ENCODE results near the gene ZNF580. TPM values are rescaled to one million over a fixed set of nuclear protein-coding genes. Genes with fewer than 3 reads are reported as not detected.
A peak's percentile ranks its signal among the peaks of the same experiment; 100 is the strongest.

The ZNF580 gene
- total RNA-seq, 2 donors from 2014 or later = 49.7 to 70.5 TPM

GRCh38 chr19:55673465-55673864 lies 32.7 kb downstream of the ZNF580 start:
- H3K27me3 ChIP-seq (replicated peaks; ENCODE audit: insufficient read depth) = no peaks in the 10 kb centered on the region
- H3K4me3 ChIP-seq = no peak overlapping the region
- TF ChIP-seq POLR2A (IDR thresholded peaks at IDR 0.05) = no peak
- TF ChIP-seq POLR2AphosphoS5 (IDR thresholded peaks at IDR 0.05) = no peak
- TF ChIP-seq CTCF (IDR thresholded peaks at IDR 0.05) = no peak
- DNase-seq (ENCODE audit: low spot score) = no peak
- intact Hi-C loops (cut with DNase I) = no loop called here
- no peak overlapping the region for H3K27ac ChIP-seq
- H3K36me3 ChIP-seq = peaks cover 16 to 21% of the 10 kb centered on the region in 2 donors
- H3K9me3 ChIP-seq = no peaks in the 10 kb centered on the region
- WGBS = 85% methylated on average over 9 of the region's 9 CpGs
- H3K4me1 ChIP-seq (replicated peaks) = peaks cover 10% of the 10 kb centered on the region

DNA sequence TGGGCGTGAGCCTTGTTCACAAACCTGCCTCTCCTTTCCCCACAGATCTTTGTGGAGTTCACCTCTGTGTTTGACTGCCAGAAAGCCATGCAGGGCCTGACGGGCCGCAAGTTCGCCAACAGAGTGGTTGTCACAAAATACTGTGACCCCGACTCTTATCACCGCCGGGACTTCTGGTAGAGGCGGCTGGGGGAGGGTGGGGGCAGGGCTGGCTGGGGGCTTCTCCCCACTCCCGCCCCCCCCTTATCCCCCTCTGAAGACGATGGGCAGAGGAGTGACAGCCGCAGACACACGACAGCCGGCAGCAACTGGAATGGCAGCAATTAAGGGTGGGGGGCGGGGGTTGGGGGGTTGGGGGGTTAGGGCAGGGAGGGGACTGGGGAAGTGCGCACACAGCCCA lies 33.1 kb downstream of the ZNF580 start:
- Histone ChIP-seq H3K4me3 (no peak overlapping the region), H3K27ac (no peak overlapping the region), H3K4me1 (replicated peaks) (peaks cover 10% of the 10 kb centered on the region), H3K9me3 (no peaks in the 10 kb centered on the region), H3K27me3 (replicated peaks; ENCODE audit: insufficient read depth) (no peaks in the 10 kb centered on the region), H3K36me3 (peaks cover 16 to 21% of the 10 kb centered on the region in 2 donors)
- DNase-seq (ENCODE audit: low spot score) = no peak
- WGBS = 71% methylated on average over 14 of the region's 15 CpGs
- intact Hi-C loops (cut with DNase I) = no loop called here
- TF ChIP-seq POLR2AphosphoS5 (IDR thresholded peaks at IDR 0.05) = no peak
- TF ChIP-seq POLR2A (IDR thresholded peaks at IDR 0.05) = no peak
- TF ChIP-seq CTCF (IDR thresholded peaks at IDR 0.05) = no peak

GRCh38 chr19:55674459-55674840 lies 33.6 kb downstream of the ZNF580 start:
- Histone ChIP-seq H3K27ac (peak overlapping the region; percentile 85 to 96), H3K9me3 (no peaks in the 10 kb centered on the region), H3K27me3 (replicated peaks; ENCODE audit: insufficient read depth) (no peaks in the 10 kb centered on the region), H3K4me3 (peak overlapping the region; percentile 94 to 99), H3K4me1 (replicated peaks) (peaks cover 10% of the 10 kb centered on the region), H3K36me3 (peaks cover 15 to 17% of the 10 kb centered on the region in 2 donors)
- intact Hi-C loops (cut with DNase I) = no loop called here
- TF ChIP-seq POLR2A (IDR thresholded peaks at IDR 0.05) = no peak
- TF ChIP-seq POLR2AphosphoS5 (IDR thresholded peaks at IDR 0.05) = no peak
- no peak for TF ChIP-seq CTCF (IDR thresholded peaks at IDR 0.05)
- no peak for DNase-seq (ENCODE audit: low spot score)
- WGBS = 21% methylated on average over 17 of the region's 17 CpGs

- WGBS = under 1% methylated on average over 78 of the region's 101 CpGs
- Histone ChIP-seq H3K4me3 (peak within 1 kb of the TSS; percentile 94 to 99), H3K36me3 (peaks cover 11 to 14% of the 10 kb centered on the region in 2 donors), H3K27ac (peak within 1 kb of the TSS; percentile 85 to 96), H3K4me1 (replicated peaks) (peaks cover 10% of the 10 kb centered on the region), H3K9me3 (no peaks in the 10 kb centered on the region), H3K27me3 (replicated peaks; ENCODE audit: insufficient read depth) (no peaks in the 10 kb centered on the region)
- intact Hi-C loops (cut with DNase I) = no loop called here
- peak; percentile 95 for DNase-seq (ENCODE audit: low spot score)
- peak; percentile 53 for TF ChIP-seq POLR2A (IDR thresholded peaks at IDR 0.05)
- peak; percentile 96 for TF ChIP-seq POLR2AphosphoS5 (IDR thresholded peaks at IDR 0.05)
- TF ChIP-seq CTCF (IDR thresholded peaks at IDR 0.05) = peak in 1 of 4 experiments; percentile 27
Observed at GRCh38 chr19:55674841-55675660, 34.2 kb downstream of the ZNF580 start, which contains the start of gene EPN1. Gene EPN1 (plus strand): TSS chr19:55675226. CDS start chr19:55678628, 3,402 bp downstream.

Measured in prostate gland (tissue), 2 donors.